ENCODE results near the gene SPOCK1.

- TF ChIP-seq CTCF (IDR thresholded peaks at IDR 0.05) (no peak), POLR2A (IDR thresholded peaks at IDR 0.05) (no peak)
Measured at GRCh38 chr5:137336565-137337120, 162.5 kb downstream of the SPOCK1 start.

Data from Peyer's patch (tissue), 4 donors.